Fibroblast of the aortic adventitia (primary cell): ENCODE measurements around the gene TMEM9. TPM values are rescaled to one million over a fixed set of nuclear protein-coding genes. Genes with fewer than 3 reads are reported as not detected.
"Not testable (repeated sequence)": the region's sequence is repeated elsewhere in the genome, so short reads cannot be mapped to it uniquely, and the experiment has no call there.

ENCODE experiments used
- DNase-seq: peaks from one replicate; pipeline ENCODE4 v3.0.0-alpha.2; 2010; ENCODE audit warnings: low read depth
- H3K4me3 ChIP-seq: 2 replicates; pipeline ENCODE4 v1.5.1; 2011; ENCODE audit warnings: low read depth, mild to moderate bottlenecking, control low read depth, low read length, moderate library complexity
- total RNA-seq: library from RNA; depleted of rRNA; stranded (reverse); fragments of >200 nt; gene quantifications from 2 replicates; pipeline ENCODE4 v1.2.3, GENCODE V29; 2012; ENCODE audit warnings: low replicate concordance
- TF ChIP-seq, protein P1 (sequence below): IDR thresholded peaks from 2 replicates; pipeline ENCODE4 v1.5.1; 2011; ENCODE audit warnings: mild to moderate bottlenecking, low read length, control low read depth, inconsistent platforms; ENCODE audit not compliant: insufficient read depth

TMEM9 gene
- total RNA-seq, 1 donor, result 35.1 TPM

DNA sequence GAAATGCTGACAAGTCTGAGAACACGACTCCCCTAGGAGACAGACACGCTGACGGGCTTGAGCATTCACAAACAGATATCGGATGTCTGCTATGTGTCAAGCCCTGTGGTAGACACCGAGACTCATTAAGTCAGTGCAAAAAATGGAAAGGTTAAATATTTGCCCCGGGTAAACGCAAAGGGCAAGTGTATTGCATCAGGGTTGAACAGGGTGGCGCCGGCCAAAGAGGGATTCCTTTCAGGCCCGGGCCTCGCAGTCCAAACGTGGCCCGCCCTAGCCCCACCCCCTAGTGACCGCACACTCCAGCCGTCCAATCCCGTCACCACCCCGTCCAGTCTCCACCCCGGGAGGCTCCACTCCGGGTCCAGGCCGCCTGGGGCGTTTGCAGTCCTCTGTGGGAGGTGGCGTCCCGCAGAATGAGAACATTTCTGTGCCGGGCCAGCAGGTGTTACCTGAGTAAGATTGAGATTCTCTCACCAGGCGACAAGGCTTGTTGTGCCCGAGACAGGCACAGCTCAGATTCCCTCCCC is 16.3 kb upstream of the TMEM9 start:
- peak; percentile 87 for DNase-seq
- TF ChIP-seq, protein P1, sequence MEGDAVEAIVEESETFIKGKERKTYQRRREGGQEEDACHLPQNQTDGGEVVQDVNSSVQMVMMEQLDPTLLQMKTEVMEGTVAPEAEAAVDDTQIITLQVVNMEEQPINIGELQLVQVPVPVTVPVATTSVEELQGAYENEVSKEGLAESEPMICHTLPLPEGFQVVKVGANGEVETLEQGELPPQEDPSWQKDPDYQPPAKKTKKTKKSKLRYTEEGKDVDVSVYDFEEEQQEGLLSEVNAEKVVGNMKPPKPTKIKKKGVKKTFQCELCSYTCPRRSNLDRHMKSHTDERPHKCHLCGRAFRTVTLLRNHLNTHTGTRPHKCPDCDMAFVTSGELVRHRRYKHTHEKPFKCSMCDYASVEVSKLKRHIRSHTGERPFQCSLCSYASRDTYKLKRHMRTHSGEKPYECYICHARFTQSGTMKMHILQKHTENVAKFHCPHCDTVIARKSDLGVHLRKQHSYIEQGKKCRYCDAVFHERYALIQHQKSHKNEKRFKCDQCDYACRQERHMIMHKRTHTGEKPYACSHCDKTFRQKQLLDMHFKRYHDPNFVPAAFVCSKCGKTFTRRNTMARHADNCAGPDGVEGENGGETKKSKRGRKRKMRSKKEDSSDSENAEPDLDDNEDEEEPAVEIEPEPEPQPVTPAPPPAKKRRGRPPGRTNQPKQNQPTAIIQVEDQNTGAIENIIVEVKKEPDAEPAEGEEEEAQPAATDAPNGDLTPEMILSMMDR, result no peak
- H3K4me3 ChIP-seq, result peak overlapping the region; percentile 63

GRCh38 chr1:201169971-201170532 is 15.8 kb upstream of the TMEM9 start:
- DNase-seq, result no peak
- no peak overlapping the region for H3K4me3 ChIP-seq
- TF ChIP-seq, protein P1, result no peak

DNA sequence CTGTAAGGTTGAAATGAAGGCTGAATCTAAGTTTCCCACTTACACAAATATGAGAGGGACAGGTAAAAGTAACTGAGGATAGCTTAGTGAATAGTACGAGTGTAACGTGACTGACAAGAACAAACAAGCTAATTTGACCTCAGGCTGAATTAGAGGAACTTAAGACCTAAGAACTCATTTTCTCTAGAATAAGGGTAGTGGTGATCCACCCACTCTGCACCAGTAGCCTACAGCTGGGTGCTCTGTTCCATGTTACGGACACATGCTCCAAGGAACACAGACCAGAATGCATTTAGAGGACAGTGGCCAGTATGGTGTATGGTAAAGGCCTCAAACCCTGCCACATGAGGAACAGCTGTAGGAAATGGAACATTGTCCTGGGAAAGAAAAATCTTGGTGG is 14.9 kb upstream of the TMEM9 start:
- DNase-seq, result no peak
- no peak overlapping the region for H3K4me3 ChIP-seq
- TF ChIP-seq, protein P1, result no peak

- DNase-seq, result no peak
- TF ChIP-seq, protein P1, result no peak
- no peak overlapping the region for H3K4me3 ChIP-seq
Observed at GRCh38 chr1:201167041-201167991, 13.0 kb upstream of the TMEM9 start.

DNA sequence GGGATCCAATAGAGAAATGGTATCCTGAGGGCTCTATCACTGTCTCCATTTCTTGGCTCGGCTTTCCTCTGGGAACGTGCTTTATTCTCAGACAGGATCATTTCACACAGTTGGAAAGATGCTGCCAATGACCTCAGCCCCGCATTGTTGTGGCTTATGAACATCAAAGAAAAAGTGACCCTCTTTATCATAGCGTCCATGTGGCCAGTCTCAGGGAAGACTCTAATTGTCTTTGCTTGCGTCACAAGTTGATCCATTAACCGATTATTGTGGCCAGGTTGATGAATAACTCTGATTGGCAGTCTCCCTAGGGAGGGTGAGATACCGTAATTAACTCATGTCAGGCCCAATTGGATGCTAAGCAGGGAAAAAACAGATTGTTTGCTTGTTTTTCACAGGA is 10.4 kb upstream of the TMEM9 start:
- no peak overlapping the region for H3K4me3 ChIP-seq
- TF ChIP-seq, protein P1, result no peak
- no peak for DNase-seq

- DNase-seq, result no peak
- TF ChIP-seq, protein P1, result no peak
Observed at GRCh38 chr1:201163707-201164106, 9.4 kb upstream of the TMEM9 start.

GRCh38 chr1:201163036-201163435 is 8.8 kb upstream of the TMEM9 start:
- not testable (repeated sequence) for DNase-seq, H3K4me3 ChIP-seq

More at GRCh38 chr1:201163707-201164106, 9.4 kb upstream of the TMEM9 start:
- H3K4me3 ChIP-seq, result no peak overlapping the region
